ENCODE measurements around the gene KRTAP12-3.

DNA sequence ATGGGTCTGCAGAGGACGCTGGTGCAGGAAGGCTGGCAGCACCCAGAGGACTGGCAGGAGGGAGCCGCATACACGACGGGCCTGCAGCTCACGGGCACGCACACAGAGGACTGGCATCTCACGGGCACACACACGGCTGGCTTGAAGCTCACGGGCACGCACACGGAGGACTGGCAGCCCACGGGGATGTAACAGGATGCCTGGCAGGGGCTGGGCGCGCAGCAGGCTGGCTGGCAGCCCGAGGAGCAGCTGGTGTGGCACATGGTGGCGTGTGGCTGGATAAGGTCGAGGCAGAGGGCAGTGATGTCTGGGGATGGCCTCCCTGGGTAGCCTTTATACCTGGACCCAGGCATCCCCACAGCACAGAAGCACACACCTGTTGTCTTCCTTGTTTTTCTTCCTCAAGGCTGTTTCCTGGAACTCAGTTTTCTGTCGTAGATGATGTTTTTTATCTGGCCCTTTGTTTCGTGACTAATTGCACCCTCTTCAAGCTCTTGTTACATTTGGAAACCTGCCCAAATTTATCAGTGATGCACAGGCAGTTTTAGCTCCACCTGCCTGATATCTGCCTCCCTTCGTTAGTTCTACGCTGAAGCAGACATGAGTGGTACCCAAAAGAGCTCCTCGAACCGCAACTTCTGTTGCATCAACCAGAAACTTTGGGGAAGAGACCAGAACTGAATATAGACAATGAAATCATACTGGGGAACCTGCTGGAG lies 24.3 kb downstream of the KRTAP12-3 start, which contains the start of gene KRTAP12-1:
- no peak for TF ChIP-seq CBX3 (IDR thresholded peaks at IDR 0.05; ENCODE audit: borderline replicate concordance, low read depth)
- TF ChIP-seq, protein P1, sequence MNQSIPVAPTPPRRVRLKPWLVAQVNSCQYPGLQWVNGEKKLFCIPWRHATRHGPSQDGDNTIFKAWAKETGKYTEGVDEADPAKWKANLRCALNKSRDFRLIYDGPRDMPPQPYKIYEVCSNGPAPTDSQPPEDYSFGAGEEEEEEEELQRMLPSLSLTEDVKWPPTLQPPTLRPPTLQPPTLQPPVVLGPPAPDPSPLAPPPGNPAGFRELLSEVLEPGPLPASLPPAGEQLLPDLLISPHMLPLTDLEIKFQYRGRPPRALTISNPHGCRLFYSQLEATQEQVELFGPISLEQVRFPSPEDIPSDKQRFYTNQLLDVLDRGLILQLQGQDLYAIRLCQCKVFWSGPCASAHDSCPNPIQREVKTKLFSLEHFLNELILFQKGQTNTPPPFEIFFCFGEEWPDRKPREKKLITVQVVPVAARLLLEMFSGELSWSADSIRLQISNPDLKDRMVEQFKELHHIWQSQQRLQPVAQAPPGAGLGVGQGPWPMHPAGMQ (IDR thresholded peaks at IDR 0.05; ENCODE audit: borderline replicate concordance): no peak
- TF ChIP-seq, protein P2, sequence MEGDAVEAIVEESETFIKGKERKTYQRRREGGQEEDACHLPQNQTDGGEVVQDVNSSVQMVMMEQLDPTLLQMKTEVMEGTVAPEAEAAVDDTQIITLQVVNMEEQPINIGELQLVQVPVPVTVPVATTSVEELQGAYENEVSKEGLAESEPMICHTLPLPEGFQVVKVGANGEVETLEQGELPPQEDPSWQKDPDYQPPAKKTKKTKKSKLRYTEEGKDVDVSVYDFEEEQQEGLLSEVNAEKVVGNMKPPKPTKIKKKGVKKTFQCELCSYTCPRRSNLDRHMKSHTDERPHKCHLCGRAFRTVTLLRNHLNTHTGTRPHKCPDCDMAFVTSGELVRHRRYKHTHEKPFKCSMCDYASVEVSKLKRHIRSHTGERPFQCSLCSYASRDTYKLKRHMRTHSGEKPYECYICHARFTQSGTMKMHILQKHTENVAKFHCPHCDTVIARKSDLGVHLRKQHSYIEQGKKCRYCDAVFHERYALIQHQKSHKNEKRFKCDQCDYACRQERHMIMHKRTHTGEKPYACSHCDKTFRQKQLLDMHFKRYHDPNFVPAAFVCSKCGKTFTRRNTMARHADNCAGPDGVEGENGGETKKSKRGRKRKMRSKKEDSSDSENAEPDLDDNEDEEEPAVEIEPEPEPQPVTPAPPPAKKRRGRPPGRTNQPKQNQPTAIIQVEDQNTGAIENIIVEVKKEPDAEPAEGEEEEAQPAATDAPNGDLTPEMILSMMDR (IDR thresholded peaks at IDR 0.05 in 2 of 3, conservative IDR thresholded peaks at IDR 0.05 in 1 of 3; ENCODE audit: control insufficient read depth in 2 of 3, extremely low read depth in 1 of 3, insufficient read depth in 1 of 3, low read depth in 3 of 3, low read length in 3 of 3): no peak
- no peak for TF ChIP-seq RAD21 (IDR thresholded peaks at IDR 0.05; ENCODE audit: insufficient read depth, low read depth, low read length)
- TF ChIP-seq MAX (IDR thresholded peaks at IDR 0.05; ENCODE audit: low read depth, low read length): no peak
- no peak for TF ChIP-seq REST (IDR thresholded peaks at IDR 0.05; ENCODE audit: low read depth, low read length)
- no peak for TF ChIP-seq SPI1 (IDR thresholded peaks at IDR 0.05; ENCODE audit: borderline replicate concordance, insufficient read depth, low read depth, low read length)
- no peak for TF ChIP-seq IRF4 (IDR thresholded peaks at IDR 0.05; ENCODE audit: low read depth, low read length)
- no peak for TF ChIP-seq LARP7 (IDR thresholded peaks at IDR 0.05)
- TF ChIP-seq POLR2AphosphoS5 (IDR thresholded peaks at IDR 0.05; ENCODE audit: low read length): no peak
